WTC11 (cell line): ENCODE results near the gene DCLRE1A. TPM values are rescaled to one million over a fixed set of nuclear protein-coding genes. Genes with fewer than 3 reads are reported as not detected.

Source experiments
- ATAC-seq: fragments of 200-7000 bp; cut with Tn5 transposase; 2 replicates; pipeline ENCODE4 v1.10.0; 2021; ENCODE audit warnings: mild to moderate bottlenecking, moderate library complexity
- CTCF ChIA-PET: fragments of 300-600 bp; sonication (Branson Sonifier 250); formaldehyde crosslinking; loops from one replicate; lab custom pipeline; 2021; ENCODE audit warnings: antibody characterized with exemption; lab: Charles Lee
- POLR2A ChIA-PET: fragments of 350-600 bp; sonication (Branson Sonifier 250); formaldehyde crosslinking; loops from one replicate; lab custom pipeline; 2021; ENCODE audit warnings: antibody characterized with exemption; lab: Charles Lee
- DNase-seq: peaks from one replicate; pipeline ENCODE4 v3.0.0; 2021; ENCODE audit warnings: low spot score
- H3K27ac Mint-ChIP-seq: 2 replicates; pipeline ENCODE4 v1.8.0; 2021; ENCODE audit warnings: mixed read lengths
- H3K27me3 Mint-ChIP-seq: 2 replicates; pipeline ENCODE4 v1.8.0; 2021; ENCODE audit warnings: low read depth, mild to moderate bottlenecking, moderate library complexity, mixed read lengths
- H3K36me3 Mint-ChIP-seq: 2 replicates; pipeline ENCODE4 v1.8.0; 2021; ENCODE audit warnings: mixed read lengths
- H3K4me1 Mint-ChIP-seq: 2 replicates; pipeline ENCODE4 v1.8.0; 2022; ENCODE audit warnings: mixed read lengths
- H3K4me3 Mint-ChIP-seq: 2 replicates; pipeline ENCODE4 v1.8.0; 2021; ENCODE audit warnings: mild to moderate bottlenecking, moderate library complexity, mixed read lengths
- H3K9me3 Mint-ChIP-seq: 2 replicates; pipeline ENCODE4 v1.8.0; 2021; ENCODE audit warnings: mixed read lengths
- CTCF ChIP-seq: fragments of 200-600 bp; IDR thresholded peaks from 2 replicates; pipeline ENCODE4 v1.8.0; 2022; ENCODE audit warnings: antibody characterized with exemption
- FOXP4 ChIP-seq: sonication (generic); formaldehyde crosslinking; IDR thresholded peaks from 2 replicates; pipeline ENCODE4 v1.8.0; 2022; ENCODE audit warnings: mild to moderate bottlenecking, missing genetic modification reagents
- GABPB1 ChIP-seq: sonication (generic); formaldehyde crosslinking; IDR thresholded peaks from 2 replicates; pipeline ENCODE4 v1.8.1; 2023; ENCODE audit warnings: mild to moderate bottlenecking, missing genetic modification reagents
- GRHL2 ChIP-seq: fragments of 250-450 bp; sonication (Bioruptor Pico); IDR thresholded peaks from 2 replicates; pipeline ENCODE4 v1.8.0; 2022; ENCODE audit warnings: mild to moderate bottlenecking, moderate library complexity; ENCODE audit not compliant: insufficient replicate concordance, severe bottlenecking
- HMGXB4 ChIP-seq: sonication (generic); formaldehyde crosslinking; IDR thresholded peaks from 2 replicates; pipeline ENCODE4 v1.8.1; 2023; ENCODE audit warnings: mild to moderate bottlenecking, moderate library complexity, missing genetic modification reagents
- IRF2 ChIP-seq: sonication (generic); formaldehyde crosslinking; IDR thresholded peaks from 2 replicates; pipeline ENCODE4 v1.8.0; 2022; ENCODE audit warnings: low read depth, missing genetic modification reagents, borderline replicate concordance
- JAZF1 ChIP-seq: fragments of 250-450 bp; sonication (Bioruptor Pico); IDR thresholded peaks from 2 replicates; pipeline ENCODE4 v1.9.0; 2021; ENCODE audit warnings: moderate library complexity, mild to moderate bottlenecking, inconsistent platforms
- MLX ChIP-seq: sonication (generic); formaldehyde crosslinking; IDR thresholded peaks from 2 replicates; pipeline ENCODE4 v1.8.1; 2023; ENCODE audit warnings: mild to moderate bottlenecking, missing genetic modification reagents, moderate library complexity
- PRDM15 ChIP-seq: sonication (generic); formaldehyde crosslinking; IDR thresholded peaks from 2 replicates; pipeline ENCODE4 v1.8.0; 2022; ENCODE audit warnings: missing genetic modification reagents
- PRRX2 ChIP-seq: fragments of 250-450 bp; sonication (Bioruptor Pico); IDR thresholded peaks from 2 replicates; pipeline ENCODE4 v1.8.0; 2021; ENCODE audit warnings: mild to moderate bottlenecking
- TEAD4 ChIP-seq: sonication (generic); formaldehyde crosslinking; IDR thresholded peaks from 2 replicates; pipeline ENCODE4 v1.8.0; 2022; ENCODE audit warnings: mild to moderate bottlenecking, missing genetic modification reagents
- ZNF232 ChIP-seq: sonication (generic); formaldehyde crosslinking; IDR thresholded peaks from 2 replicates; pipeline ENCODE4 v1.8.0; 2022; ENCODE audit warnings: mild to moderate bottlenecking, missing genetic modification reagents
- ZNF396 ChIP-seq: fragments of 250-450 bp; sonication (Bioruptor Pico); IDR thresholded peaks from 2 replicates; pipeline ENCODE4 v1.8.0; 2021; ENCODE audit warnings: mild to moderate bottlenecking, moderate library complexity, borderline replicate concordance
- ZNF671 ChIP-seq: fragments of 250-450 bp; sonication (Bioruptor Pico); IDR thresholded peaks from 2 replicates; pipeline ENCODE4 v1.8.0; 2021; ENCODE audit warnings: mild to moderate bottlenecking
- ZSCAN18 ChIP-seq: fragments of 250-450 bp; sonication (Bioruptor Pico); IDR thresholded peaks from 2 replicates; pipeline ENCODE4 v2.1.2; 2022; ENCODE audit warnings: mild to moderate bottlenecking, moderate library complexity
- total RNA-seq: library from RNA; stranded (reverse); gene quantifications from 3 replicates; pipeline ENCODE4 v1.2.3, GENCODE V29; 2021

The DCLRE1A gene
- total RNA-seq, 1 experiment from 2014 or later: 11.3 TPM

- TF ChIP-seq CTCF: no peak
- TF ChIP-seq FOXP4: no peak
- TF ChIP-seq ZNF671: no peak
- no peak for TF ChIP-seq JAZF1
- no peak for TF ChIP-seq TEAD4
Observed at GRCh38 chr10:113891476-113891875, 37.6 kb upstream of the DCLRE1A start (continued).

- CTCF ChIA-PET: no interaction called here
- POLR2A ChIA-PET: no interaction called here
- H3K9me3 Mint-ChIP-seq: peaks cover 8% of the 10 kb centered on the region
Observed at GRCh38 chr10:113890769-113891168, 36.9 kb upstream of the DCLRE1A start.

More at GRCh38 chr10:113890769-113891168, 36.9 kb upstream of the DCLRE1A start:
- Mint-ChIP-seq H3K4me3 (no peak overlapping the region), H3K4me1 (no peaks in the 10 kb centered on the region), H3K27ac (no peak overlapping the region), H3K27me3 (no peaks in the 10 kb centered on the region), H3K36me3 (peaks cover 42% of the 10 kb centered on the region)
- ATAC-seq: no peak
- TF ChIP-seq PRRX2 (CRISPR knock-in tag) (no peak), GRHL2 (CRISPR knock-in tag) (no peak), IRF2 (no peak), PRDM15 (CRISPR knock-in tag) (no peak), MLX (CRISPR knock-in tag) (no peak), ZNF232 (CRISPR knock-in tag) (no peak), GABPB1 (CRISPR knock-in tag) (no peak), HMGXB4 (CRISPR knock-in tag) (no peak), ZSCAN18 (no peak), ZNF396 (no peak)
- no peak for DNase-seq
